GM23338 (cell line): ENCODE measurements around the gene AK9. TPM values are rescaled to one million over a fixed set of nuclear protein-coding genes. Genes with fewer than 3 reads are reported as not detected.
"Not testable (repeated sequence)": the region's sequence is repeated elsewhere in the genome, so short reads cannot be mapped to it uniquely, and the experiment has no call there.

Source experiments
- ATAC-seq: fragments of 200-7000 bp; cut with Tn5 transposase; 3 replicates; pipeline ENCODE4 v1.9.1; 2020
- DNase-seq: peaks from one replicate; pipeline ENCODE4 v3.0.0-alpha.2; 2015; ENCODE audit warnings: low spot score
- H2AFZ ChIP-seq: fragments of 200-600 bp; sonication (generic); 2 replicates; pipeline ENCODE4 v1.8.0; 2016; ENCODE audit warnings: antibody characterized with exemption, mild to moderate bottlenecking, moderate library complexity
- H3F3A ChIP-seq: fragments of 200-600 bp; sonication (generic); replicated peaks from 2 replicates; pipeline ENCODE4 v1.8.0; 2017; ENCODE audit warnings: antibody characterized with exemption, mixed run types, low read depth
- H3K27ac ChIP-seq: fragments of 200-600 bp; sonication (generic); 2 replicates; pipeline ENCODE4 v1.6.1; 2016; ENCODE audit warnings: low read depth
- H3K27me3 ChIP-seq: fragments of 200-600 bp; sonication (generic); 2 replicates; pipeline ENCODE4 v1.8.0; 2016; ENCODE audit warnings: mild to moderate bottlenecking, mixed run types, moderate library complexity; ENCODE audit not compliant: insufficient read depth
- H3K36me3 ChIP-seq: fragments of 200-600 bp; sonication (generic); 2 replicates; pipeline ENCODE4 v1.8.0; 2016; ENCODE audit warnings: mild to moderate bottlenecking; ENCODE audit not compliant: insufficient read depth
- H3K4me1 ChIP-seq: fragments of 200-600 bp; sonication (generic); 2 replicates; pipeline ENCODE4 v1.8.0; 2016; ENCODE audit warnings: mild to moderate bottlenecking, moderate library complexity; ENCODE audit not compliant: insufficient read depth
- H3K4me2 ChIP-seq: fragments of 200-600 bp; sonication (generic); 2 replicates; pipeline ENCODE4 v1.7.1; 2017; ENCODE audit warnings: mixed run types
- H3K4me3 ChIP-seq: fragments of 200-600 bp; sonication (generic); 2 replicates; pipeline ENCODE4 v1.6.1; 2016; ENCODE audit warnings: mixed run types
- H3K79me2 ChIP-seq: fragments of 200-600 bp; sonication (generic); replicated peaks from 2 replicates; pipeline ENCODE4 v1.8.0; 2017; ENCODE audit warnings: mild to moderate bottlenecking; ENCODE audit not compliant: insufficient read depth
- H3K9me2 ChIP-seq: fragments of 200-600 bp; sonication (generic); 2 replicates; pipeline ENCODE4 v1.8.0; 2017; ENCODE audit not compliant: insufficient read depth
- H4K20me1 ChIP-seq: fragments of 200-600 bp; sonication (generic); replicated peaks from 2 replicates; pipeline ENCODE4 v1.8.0; 2017; ENCODE audit warnings: mild to moderate bottlenecking; ENCODE audit not compliant: insufficient read depth
- H3K27ac Mint-ChIP-seq: 2 replicates; pipeline ENCODE4 v1.8.0; 2020; ENCODE audit warnings: inconsistent platforms, mild to moderate bottlenecking, moderate library complexity, mixed read lengths
- H3K27me3 Mint-ChIP-seq: 3 replicates; pipeline ENCODE4 v1.8.0; 2022; ENCODE audit warnings: low read depth, mild to moderate bottlenecking, moderate library complexity, mixed read lengths, inconsistent platforms; ENCODE audit not compliant: insufficient read depth, poor library complexity
- H3K36me3 Mint-ChIP-seq: 3 replicates; pipeline ENCODE4 v1.8.0; 2021; ENCODE audit warnings: low read depth, mild to moderate bottlenecking, inconsistent platforms, moderate library complexity, mixed read lengths
- H3K4me1 Mint-ChIP-seq: 3 replicates; pipeline ENCODE4 v1.8.0; 2020; ENCODE audit warnings: mild to moderate bottlenecking, inconsistent platforms, mixed read lengths
- H3K4me3 Mint-ChIP-seq: 3 replicates; pipeline ENCODE4 v1.8.0; 2021; ENCODE audit warnings: moderate library complexity, mild to moderate bottlenecking, inconsistent platforms, mixed read lengths
- H3K9me3 Mint-ChIP-seq: 3 replicates; pipeline ENCODE4 v1.8.0; 2020; ENCODE audit warnings: moderate library complexity, mild to moderate bottlenecking, inconsistent platforms, mixed read lengths
- CREB1 ChIP-seq: fragments of 250-450 bp; sonication (Bioruptor Pico); IDR thresholded peaks from 2 replicates; pipeline ENCODE4 v1.5.0; 2020; ENCODE audit warnings: low read depth, mild to moderate bottlenecking, moderate library complexity
- EZH2 ChIP-seq: fragments of 200-600 bp; sonication (generic); IDR thresholded peaks from one replicate; pipeline ENCODE4 v1.8.0; 2017; ENCODE audit warnings: antibody characterized with exemption, mild to moderate bottlenecking, low read depth; ENCODE audit not compliant: unreplicated experiment
- EZH2phosphoT487 ChIP-seq: fragments of 200-600 bp; sonication (generic); IDR thresholded peaks from one replicate; pipeline ENCODE4 v1.8.1; 2018; ENCODE audit warnings: antibody characterized with exemption; ENCODE audit not compliant: unreplicated experiment
- NANOG ChIP-seq: IDR thresholded peaks from 2 replicates; pipeline ENCODE4 v1.6.1; 2016; ENCODE audit warnings: antibody characterized with exemption, borderline replicate concordance
- ZNF114 ChIP-seq: fragments of 250-450 bp; sonication (Bioruptor Pico); IDR thresholded peaks from 2 replicates; pipeline ENCODE4 v1.5.0; 2020; ENCODE audit warnings: mild to moderate bottlenecking, moderate library complexity
- ZNF331 ChIP-seq: fragments of 250-450 bp; sonication (Bioruptor Pico); IDR thresholded peaks from 2 replicates; pipeline ENCODE4 v1.5.0; 2020; ENCODE audit warnings: low read depth, mild to moderate bottlenecking, moderate library complexity
- polyA plus RNA-seq: library from polyadenylated mRNA; unstranded; fragments of >200 nt; fragmentation: Nextera tagmentation; extraction: Ambion mirVana; gene quantifications from 2 replicates; pipeline ENCODE4 v1.2.1, GENCODE V29; 2016
- total RNA-seq: library from RNA; depleted of rRNA; stranded (reverse); fragments of >200 nt; shearing (Covaris generic); gene quantifications from 2 replicates; pipeline ENCODE4 v1.2.3, GENCODE V29; 2014
- TF ChIP-seq, protein P1 (sequence below): IDR thresholded peaks from 2 replicates; pipeline ENCODE4 v1.6.1; 2016; ENCODE audit warnings: antibody characterized with exemption
- TF ChIP-seq, protein P2 (sequence below), 2 experiments: fragments of 200-600 bp in 1 of 2; sonication (generic) in 1 of 2; conservative IDR thresholded peaks; 2 replicates each; pipeline versions ENCODE4 v1.5.1 to v1.6.1; 2016 to 2017; ENCODE audit warnings: antibody characterized with exemption in 2 of 2, low read depth in 2 of 2, mild to moderate bottlenecking in 2 of 2, moderate library complexity in 1 of 2
- TF ChIP-seq, protein P3 (sequence below): IDR thresholded peaks from one replicate; pipeline ENCODE4 v1.6.1; 2018; ENCODE audit warnings: antibody characterized with exemption; ENCODE audit not compliant: unreplicated experiment

AK9 gene
- total and polyA plus RNA-seq, 2 experiments from 2014 or later, result 2.0 to 6.4 TPM

DNA sequence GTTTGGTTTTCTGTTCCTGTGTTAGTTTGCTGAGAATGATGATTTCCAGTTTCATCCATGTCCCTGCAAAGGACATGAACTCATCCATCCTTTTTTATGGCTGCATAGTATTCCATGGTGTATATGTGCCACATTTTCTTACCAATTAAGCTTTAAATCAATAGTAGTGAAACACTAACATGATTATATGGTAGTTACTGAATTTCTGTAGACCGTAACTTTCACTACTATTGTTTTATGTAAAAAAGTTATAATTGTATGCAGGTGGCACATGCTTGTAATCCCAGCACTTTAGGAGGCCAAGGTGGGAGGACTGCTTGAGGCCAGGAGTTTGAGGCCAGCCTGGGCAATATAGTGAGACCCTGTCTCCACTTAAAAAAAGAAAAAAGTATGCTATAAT, 229.8 kb downstream of the AK9 start:
- not testable (repeated sequence) for H3K9me3 Mint-ChIP-seq, H2AFZ ChIP-seq, H3K4me3 Mint-ChIP-seq, H3K4me2 ChIP-seq, DNase-seq, H3K79me2 ChIP-seq, H3F3A ChIP-seq, ATAC-seq, H3K27ac ChIP-seq, H3K27me3 ChIP-seq, H3K27ac Mint-ChIP-seq, H3K4me3 ChIP-seq, H3K9me2 ChIP-seq
- Histone ChIP-seq H3K4me1 (peaks cover 21% of the 10 kb centered on the region), H3K36me3 (peaks cover 40% of the 10 kb centered on the region), H4K20me1 (peaks cover 15% of the 10 kb centered on the region)
- peaks cover 13% of the 10 kb centered on the region for H3K27me3 Mint-ChIP-seq
- peaks cover 29% of the 10 kb centered on the region for H3K4me1 Mint-ChIP-seq
- peaks cover 54% of the 10 kb centered on the region for H3K36me3 Mint-ChIP-seq

DNA sequence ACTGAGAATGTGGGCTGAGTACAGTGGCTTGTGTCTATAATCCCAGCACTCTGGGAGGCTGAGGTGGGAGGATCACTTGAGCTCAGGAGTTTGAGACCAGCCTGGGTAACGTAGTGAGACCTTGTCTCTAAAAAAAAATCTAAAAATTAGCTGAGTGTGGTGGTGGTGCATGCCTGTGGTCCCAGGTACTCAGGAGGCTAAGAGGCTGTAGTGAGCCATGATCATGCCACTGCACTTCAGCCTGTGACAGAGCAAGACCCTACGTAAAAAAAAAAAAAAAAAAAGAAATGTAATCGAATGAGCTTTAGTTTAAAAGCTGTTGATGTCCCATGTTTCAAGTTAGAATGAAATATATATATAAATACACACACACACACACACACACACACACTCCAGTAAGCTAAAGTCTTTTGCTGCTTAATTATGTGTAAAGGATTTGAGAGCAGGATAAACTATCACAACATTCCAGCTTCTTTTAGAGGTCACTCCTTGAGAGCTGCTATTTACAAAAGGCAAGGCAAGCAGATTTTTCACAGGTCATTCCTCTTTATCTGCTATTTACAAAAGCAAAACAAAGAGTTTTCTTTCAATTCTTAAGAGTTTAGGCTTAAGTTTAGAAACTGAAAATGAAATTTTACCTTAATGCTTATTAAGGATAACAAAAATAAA, 230.7 kb downstream of the AK9 start:
- peaks cover 11% of the 10 kb centered on the region; the same call in 1 of the 2 replicates for H4K20me1 ChIP-seq
- no peaks in the 10 kb centered on the region for H3K9me2 ChIP-seq
- H3K36me3 Mint-ChIP-seq, result peaks cover 45% of the 10 kb centered on the region
- no peak overlapping the region for H2AFZ ChIP-seq
- H3K27me3 ChIP-seq, result no peaks in the 10 kb centered on the region
- peaks cover 21% of the 10 kb centered on the region for H3K4me1 ChIP-seq
- peaks cover 29% of the 10 kb centered on the region for H3K4me1 Mint-ChIP-seq
- no peak for DNase-seq
- peaks cover 13% of the 10 kb centered on the region for H3K27me3 Mint-ChIP-seq
- no peaks in the 10 kb centered on the region; the same call in 2 of the 3 replicates for H3K9me3 Mint-ChIP-seq
- peaks cover 8% of the 10 kb centered on the region; the same call in 1 of the 2 replicates for H3F3A ChIP-seq
- no peak for ATAC-seq
- no peak overlapping the region for H3K27ac ChIP-seq
- no peak overlapping the region for H3K4me3 Mint-ChIP-seq
- no peak overlapping the region for H3K27ac Mint-ChIP-seq
- no peak overlapping the region for H3K4me3 ChIP-seq
- H3K36me3 ChIP-seq, result peaks cover 31% of the 10 kb centered on the region
- H3K79me2 ChIP-seq, result peaks cover 6% of the 10 kb centered on the region; the same call in 1 of the 2 replicates
- no peak overlapping the region for H3K4me2 ChIP-seq
- TF ChIP-seq EZH2 (no peak), ZNF114 (CRISPR knock-in tag) (no peak), EZH2phosphoT487 (no peak), CREB1 (CRISPR knock-in tag) (no peak), ZNF331 (no peak), NANOG (no peak)
- TF ChIP-seq, protein P1, sequence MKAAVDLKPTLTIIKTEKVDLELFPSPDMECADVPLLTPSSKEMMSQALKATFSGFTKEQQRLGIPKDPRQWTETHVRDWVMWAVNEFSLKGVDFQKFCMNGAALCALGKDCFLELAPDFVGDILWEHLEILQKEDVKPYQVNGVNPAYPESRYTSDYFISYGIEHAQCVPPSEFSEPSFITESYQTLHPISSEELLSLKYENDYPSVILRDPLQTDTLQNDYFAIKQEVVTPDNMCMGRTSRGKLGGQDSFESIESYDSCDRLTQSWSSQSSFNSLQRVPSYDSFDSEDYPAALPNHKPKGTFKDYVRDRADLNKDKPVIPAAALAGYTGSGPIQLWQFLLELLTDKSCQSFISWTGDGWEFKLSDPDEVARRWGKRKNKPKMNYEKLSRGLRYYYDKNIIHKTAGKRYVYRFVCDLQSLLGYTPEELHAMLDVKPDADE, result no peak
- TF ChIP-seq, protein P2, sequence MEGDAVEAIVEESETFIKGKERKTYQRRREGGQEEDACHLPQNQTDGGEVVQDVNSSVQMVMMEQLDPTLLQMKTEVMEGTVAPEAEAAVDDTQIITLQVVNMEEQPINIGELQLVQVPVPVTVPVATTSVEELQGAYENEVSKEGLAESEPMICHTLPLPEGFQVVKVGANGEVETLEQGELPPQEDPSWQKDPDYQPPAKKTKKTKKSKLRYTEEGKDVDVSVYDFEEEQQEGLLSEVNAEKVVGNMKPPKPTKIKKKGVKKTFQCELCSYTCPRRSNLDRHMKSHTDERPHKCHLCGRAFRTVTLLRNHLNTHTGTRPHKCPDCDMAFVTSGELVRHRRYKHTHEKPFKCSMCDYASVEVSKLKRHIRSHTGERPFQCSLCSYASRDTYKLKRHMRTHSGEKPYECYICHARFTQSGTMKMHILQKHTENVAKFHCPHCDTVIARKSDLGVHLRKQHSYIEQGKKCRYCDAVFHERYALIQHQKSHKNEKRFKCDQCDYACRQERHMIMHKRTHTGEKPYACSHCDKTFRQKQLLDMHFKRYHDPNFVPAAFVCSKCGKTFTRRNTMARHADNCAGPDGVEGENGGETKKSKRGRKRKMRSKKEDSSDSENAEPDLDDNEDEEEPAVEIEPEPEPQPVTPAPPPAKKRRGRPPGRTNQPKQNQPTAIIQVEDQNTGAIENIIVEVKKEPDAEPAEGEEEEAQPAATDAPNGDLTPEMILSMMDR (conservative IDR thresholded peaks at IDR 0.05; ENCODE audit: low read depth in 2 of 2), result no peak
- TF ChIP-seq, protein P3, sequence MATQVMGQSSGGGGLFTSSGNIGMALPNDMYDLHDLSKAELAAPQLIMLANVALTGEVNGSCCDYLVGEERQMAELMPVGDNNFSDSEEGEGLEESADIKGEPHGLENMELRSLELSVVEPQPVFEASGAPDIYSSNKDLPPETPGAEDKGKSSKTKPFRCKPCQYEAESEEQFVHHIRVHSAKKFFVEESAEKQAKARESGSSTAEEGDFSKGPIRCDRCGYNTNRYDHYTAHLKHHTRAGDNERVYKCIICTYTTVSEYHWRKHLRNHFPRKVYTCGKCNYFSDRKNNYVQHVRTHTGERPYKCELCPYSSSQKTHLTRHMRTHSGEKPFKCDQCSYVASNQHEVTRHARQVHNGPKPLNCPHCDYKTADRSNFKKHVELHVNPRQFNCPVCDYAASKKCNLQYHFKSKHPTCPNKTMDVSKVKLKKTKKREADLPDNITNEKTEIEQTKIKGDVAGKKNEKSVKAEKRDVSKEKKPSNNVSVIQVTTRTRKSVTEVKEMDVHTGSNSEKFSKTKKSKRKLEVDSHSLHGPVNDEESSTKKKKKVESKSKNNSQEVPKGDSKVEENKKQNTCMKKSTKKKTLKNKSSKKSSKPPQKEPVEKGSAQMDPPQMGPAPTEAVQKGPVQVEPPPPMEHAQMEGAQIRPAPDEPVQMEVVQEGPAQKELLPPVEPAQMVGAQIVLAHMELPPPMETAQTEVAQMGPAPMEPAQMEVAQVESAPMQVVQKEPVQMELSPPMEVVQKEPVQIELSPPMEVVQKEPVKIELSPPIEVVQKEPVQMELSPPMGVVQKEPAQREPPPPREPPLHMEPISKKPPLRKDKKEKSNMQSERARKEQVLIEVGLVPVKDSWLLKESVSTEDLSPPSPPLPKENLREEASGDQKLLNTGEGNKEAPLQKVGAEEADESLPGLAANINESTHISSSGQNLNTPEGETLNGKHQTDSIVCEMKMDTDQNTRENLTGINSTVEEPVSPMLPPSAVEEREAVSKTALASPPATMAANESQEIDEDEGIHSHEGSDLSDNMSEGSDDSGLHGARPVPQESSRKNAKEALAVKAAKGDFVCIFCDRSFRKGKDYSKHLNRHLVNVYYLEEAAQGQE, result no peak
